Measurements from ENCODE around the gene KRIT1.

- TF ChIP-seq POLR2AphosphoS5 (IDR thresholded peaks at IDR 0.05; ENCODE audit: insufficient read depth in 1 of 2, low read depth in 1 of 2) (no peak), CTCF (IDR thresholded peaks at IDR 0.05) (no peak), POLR2A (IDR thresholded peaks at IDR 0.05) (no peak)
Observed at GRCh38 chr7:92275327-92275726, 29.6 kb upstream of the KRIT1 start.
